Right lobe of liver (tissue), 4 donors: ENCODE measurements around the gene TMOD1.

ENCODE experiments used
- POLR2A ChIP-seq: fragments of 450-650 bp; IDR thresholded peaks from one replicate; pipeline ENCODE4 v1.6.1; 2017; ENCODE audit warnings: antibody characterized with exemption, mild to moderate bottlenecking
- TF ChIP-seq, protein P1 (sequence below), 4 donors: fragments of 200-600 bp in 3 of 4; fragments of 450-650 bp in 1 of 4; IDR thresholded peaks; one replicate each; pipeline versions ENCODE4 v1.5.1 to v1.8.0; 2016 to 2022; ENCODE audit warnings: antibody characterized with exemption in 4 of 4, mild to moderate bottlenecking in 2 of 4
- donor health status: DM: no; HTN: no; CAD: no.
- donor health status: DM: no; HTN: no; CAD: no.
- donor health status: DM: no; HTN: yes; CAD: no.

DNA sequence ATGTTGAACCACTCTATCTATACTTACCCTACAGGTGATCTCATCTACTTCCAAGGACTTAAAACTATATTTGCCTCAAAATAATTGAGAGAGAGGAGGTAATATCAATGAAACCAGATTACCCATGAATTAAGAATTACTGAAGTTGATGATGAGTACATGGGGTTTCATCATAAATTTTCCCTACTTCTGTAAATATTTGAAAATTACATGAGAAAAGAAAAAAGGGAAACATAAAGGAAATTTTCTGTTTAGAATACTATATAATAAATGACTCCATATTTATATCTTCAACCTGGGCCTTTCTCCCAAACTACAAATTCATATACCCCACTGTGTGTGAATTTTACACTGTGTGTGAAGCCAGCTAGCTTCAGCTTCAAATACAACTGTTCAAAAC, 129.1 kb downstream of the TMOD1 start:
- no peak for TF ChIP-seq POLR2A
- TF ChIP-seq, protein P1, sequence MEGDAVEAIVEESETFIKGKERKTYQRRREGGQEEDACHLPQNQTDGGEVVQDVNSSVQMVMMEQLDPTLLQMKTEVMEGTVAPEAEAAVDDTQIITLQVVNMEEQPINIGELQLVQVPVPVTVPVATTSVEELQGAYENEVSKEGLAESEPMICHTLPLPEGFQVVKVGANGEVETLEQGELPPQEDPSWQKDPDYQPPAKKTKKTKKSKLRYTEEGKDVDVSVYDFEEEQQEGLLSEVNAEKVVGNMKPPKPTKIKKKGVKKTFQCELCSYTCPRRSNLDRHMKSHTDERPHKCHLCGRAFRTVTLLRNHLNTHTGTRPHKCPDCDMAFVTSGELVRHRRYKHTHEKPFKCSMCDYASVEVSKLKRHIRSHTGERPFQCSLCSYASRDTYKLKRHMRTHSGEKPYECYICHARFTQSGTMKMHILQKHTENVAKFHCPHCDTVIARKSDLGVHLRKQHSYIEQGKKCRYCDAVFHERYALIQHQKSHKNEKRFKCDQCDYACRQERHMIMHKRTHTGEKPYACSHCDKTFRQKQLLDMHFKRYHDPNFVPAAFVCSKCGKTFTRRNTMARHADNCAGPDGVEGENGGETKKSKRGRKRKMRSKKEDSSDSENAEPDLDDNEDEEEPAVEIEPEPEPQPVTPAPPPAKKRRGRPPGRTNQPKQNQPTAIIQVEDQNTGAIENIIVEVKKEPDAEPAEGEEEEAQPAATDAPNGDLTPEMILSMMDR (IDR thresholded peaks at IDR 0.05) = no peak
